Panc1 (cell line): ENCODE measurements around the gene TBC1D22A. TPM values are rescaled to one million over a fixed set of nuclear protein-coding genes. Genes with fewer than 3 reads are reported as not detected.

Experiments
- ATAC-seq: fragments of 200-7000 bp; cut with Tn5 transposase; 2 replicates; pipeline ENCODE4 v1.9.1; 2020; ENCODE audit warnings: mild to moderate bottlenecking, moderate library complexity
- BruUV-seq: library from RNA; stranded (reverse); fragments of 400-500 nt; replicated peaks from 2 replicates; lab custom pipeline; 2021; lab: Mats Ljungman, UMichigan
- CTCF ChIA-PET: fragments of 300-600 bp; sonication (Branson Sonifier 250); formaldehyde crosslinking; loops from one replicate; lab custom pipeline; 2022; ENCODE audit warnings: antibody characterized with exemption; lab: Charles Lee
- POLR2A ChIA-PET: fragments of 300-600 bp; sonication (Branson Sonifier 250); formaldehyde crosslinking; loops from one replicate; lab custom pipeline; 2022; ENCODE audit warnings: antibody characterized with exemption; lab: Charles Lee
- DNase-seq: peaks from one replicate; pipeline ENCODE4 v3.0.0-alpha.2; 2010; ENCODE audit warnings: low read depth, low spot score
- H3K27ac ChIP-seq: 2 replicates; pipeline ENCODE4 v1.5.1; 2011; ENCODE audit warnings: mild to moderate bottlenecking, low read length, inconsistent platforms
- H3K27me3 ChIP-seq: fragments of 200-500 bp; sonication (Bioruptor generic); 2 replicates; pipeline ENCODE4 v1.6.0; 2014; ENCODE audit warnings: low read length, inconsistent platforms; ENCODE audit not compliant: control insufficient read depth, insufficient read depth
- H3K36me3 ChIP-seq: fragments of 200-500 bp; sonication (Bioruptor generic); 2 replicates; pipeline ENCODE4 v1.5.1; 2014; ENCODE audit warnings: inconsistent platforms, mild to moderate bottlenecking, low read length, moderate library complexity; ENCODE audit not compliant: control insufficient read depth, insufficient read depth
- H3K4me1 ChIP-seq: 2 replicates; pipeline ENCODE4 v1.5.1; 2011; ENCODE audit warnings: inconsistent platforms, mild to moderate bottlenecking, low read length, moderate library complexity; ENCODE audit not compliant: control insufficient read depth, insufficient read depth
- H3K4me3 ChIP-seq, 2 experiments: 2 replicates each; pipeline ENCODE4 v1.5.1; 2011 to 2012; ENCODE audit warnings: low read depth in 2 of 2, low read length in 2 of 2, mild to moderate bottlenecking in 2 of 2, inconsistent platforms in 1 of 2, moderate library complexity in 1 of 2
- H3K9me3 ChIP-seq: fragments of 200-500 bp; sonication (Bioruptor generic); 2 replicates; pipeline ENCODE4 v1.5.1; 2014; ENCODE audit warnings: low read depth, mild to moderate bottlenecking, inconsistent platforms, low read length, moderate library complexity; ENCODE audit not compliant: control insufficient read depth, insufficient read depth
- CTCF ChIP-seq: fragments of 450-650 bp; IDR thresholded peaks from 2 replicates; pipeline ENCODE4 v1.5.1; 2017; ENCODE audit warnings: mild to moderate bottlenecking
- POLR2AphosphoS5 ChIP-seq: IDR thresholded peaks from 2 replicates; pipeline ENCODE4 v1.6.1; 2012; ENCODE audit warnings: mild to moderate bottlenecking, low read depth, low read length, moderate library complexity
- REST ChIP-seq, 2 experiments: IDR thresholded peaks; 2 replicates each; pipeline ENCODE4 v1.6.1; 2011 to 2012; ENCODE audit warnings: low read depth in 2 of 2, control low read depth in 1 of 2, low read length in 1 of 2, mild to moderate bottlenecking in 1 of 2, moderate library complexity in 1 of 2; ENCODE audit not compliant: insufficient read depth in 1 of 2
- SIN3A ChIP-seq: IDR thresholded peaks from 2 replicates; pipeline ENCODE4 v1.6.1; 2012; ENCODE audit warnings: low read depth, mild to moderate bottlenecking, low read length, moderate library complexity, borderline replicate concordance; ENCODE audit not compliant: insufficient read depth
- TCF7L2 ChIP-seq: IDR thresholded peaks from 2 replicates; pipeline ENCODE4 v1.6.1; 2011; ENCODE audit warnings: mild to moderate bottlenecking, low read depth, low read length, inconsistent platforms
- in situ Hi-C: cut with HindIII; loops from 2 replicates; pipeline ENCODE4 v1.10.0; 2016; ENCODE audit warnings: low sequenced_read_pairs, low pct_unique_long_range_greater_than_20kb
- intact Hi-C: fragments of 100-400 bp; cut with micrococcal nuclease; formaldehyde crosslinking; loops from one replicate; pipeline ENCODE4 v1.10.0; 2022; ENCODE audit not compliant: unreplicated experiment
- total RNA-seq: library from RNA; stranded (reverse); gene quantifications from one replicate; pipeline ENCODE4 v1.2.1, GENCODE V29; 2021; ENCODE audit not compliant: unreplicated experiment

Gene TBC1D22A
- total RNA-seq, 1 experiment from 2014 or later = 28.7 TPM

- CTCF ChIA-PET = no interaction called here
- in situ Hi-C loops = no loop called here
Observed at GRCh38 chr22:47165338-47166032, 403.0 kb downstream of the TBC1D22A start.

GRCh38 chr22:47166033-47166404, 403.6 kb downstream of the TBC1D22A start:
- intact Hi-C loops = no loop called here
- ChIA-PET CTCF (no interaction called here), POLR2A (no interaction called here)
- no peak overlapping the region for H3K4me3 ChIP-seq
- no peak for TF ChIP-seq TCF7L2
- no peak for TF ChIP-seq CTCF
- no peak for TF ChIP-seq POLR2AphosphoS5
- no peak for TF ChIP-seq REST (IDR thresholded peaks at IDR 0.05; ENCODE audit: insufficient read depth in 1 of 2, low read depth in 2 of 2, low read length in 1 of 2)
- no peak for TF ChIP-seq SIN3A
- no peaks in the 10 kb centered on the region for H3K36me3 ChIP-seq
- H3K27me3 ChIP-seq = no peaks in the 10 kb centered on the region
- no TSS peak for BruUV-seq
- no peak overlapping the region for H3K27ac ChIP-seq
- ATAC-seq (no peak), DNase-seq (no peak)
- no peaks in the 10 kb centered on the region for H3K4me1 ChIP-seq
- in situ Hi-C loops = no loop called here
- no peaks in the 10 kb centered on the region for H3K9me3 ChIP-seq

More at GRCh38 chr22:47165338-47166032, 403.0 kb downstream of the TBC1D22A start:
- DNase-seq = no peak
- Histone ChIP-seq H3K27me3 (no peaks in the 10 kb centered on the region), H3K4me3 (no peak overlapping the region), H3K27ac (no peak overlapping the region), H3K4me1 (no peaks in the 10 kb centered on the region), H3K9me3 (no peaks in the 10 kb centered on the region), H3K36me3 (no peaks in the 10 kb centered on the region)
- no peak for ATAC-seq
- no TSS peak for BruUV-seq
- TF ChIP-seq POLR2AphosphoS5 (no peak), REST (IDR thresholded peaks at IDR 0.05; ENCODE audit: insufficient read depth in 1 of 2, low read depth in 2 of 2, low read length in 1 of 2) (no peak), CTCF (no peak), TCF7L2 (no peak), SIN3A (no peak)
- intact Hi-C loops = no loop called here
- POLR2A ChIA-PET = no interaction called here
